ENCODE data around the gene VSIG8. TPM values are rescaled to one million over a fixed set of nuclear protein-coding genes. Genes with fewer than 3 reads are reported as not detected.

Gene VSIG8
- total RNA-seq, 1 donor from 2014 or later = not detected

GRCh38 chr1:159830722-159831121, 31.7 kb downstream of the VSIG8 start:
- H3K36me3 ChIP-seq (ENCODE audit: control insufficient read depth, insufficient read depth, low read length) = no peaks in the 10 kb centered on the region
- TF ChIP-seq, protein P1, sequence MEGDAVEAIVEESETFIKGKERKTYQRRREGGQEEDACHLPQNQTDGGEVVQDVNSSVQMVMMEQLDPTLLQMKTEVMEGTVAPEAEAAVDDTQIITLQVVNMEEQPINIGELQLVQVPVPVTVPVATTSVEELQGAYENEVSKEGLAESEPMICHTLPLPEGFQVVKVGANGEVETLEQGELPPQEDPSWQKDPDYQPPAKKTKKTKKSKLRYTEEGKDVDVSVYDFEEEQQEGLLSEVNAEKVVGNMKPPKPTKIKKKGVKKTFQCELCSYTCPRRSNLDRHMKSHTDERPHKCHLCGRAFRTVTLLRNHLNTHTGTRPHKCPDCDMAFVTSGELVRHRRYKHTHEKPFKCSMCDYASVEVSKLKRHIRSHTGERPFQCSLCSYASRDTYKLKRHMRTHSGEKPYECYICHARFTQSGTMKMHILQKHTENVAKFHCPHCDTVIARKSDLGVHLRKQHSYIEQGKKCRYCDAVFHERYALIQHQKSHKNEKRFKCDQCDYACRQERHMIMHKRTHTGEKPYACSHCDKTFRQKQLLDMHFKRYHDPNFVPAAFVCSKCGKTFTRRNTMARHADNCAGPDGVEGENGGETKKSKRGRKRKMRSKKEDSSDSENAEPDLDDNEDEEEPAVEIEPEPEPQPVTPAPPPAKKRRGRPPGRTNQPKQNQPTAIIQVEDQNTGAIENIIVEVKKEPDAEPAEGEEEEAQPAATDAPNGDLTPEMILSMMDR (IDR thresholded peaks at IDR 0.05; ENCODE audit: insufficient read depth, low read length, severe bottlenecking) = no peak
- no peaks in the 10 kb centered on the region for H3K27me3 ChIP-seq (ENCODE audit: control insufficient read depth, insufficient read depth, low read length)
- DNase-seq (ENCODE audit: low read depth) (no peak), FAIRE-seq (no peak)
- H3K4me3 ChIP-seq (ENCODE audit: low read depth, low read length) = no peak overlapping the region

DNA sequence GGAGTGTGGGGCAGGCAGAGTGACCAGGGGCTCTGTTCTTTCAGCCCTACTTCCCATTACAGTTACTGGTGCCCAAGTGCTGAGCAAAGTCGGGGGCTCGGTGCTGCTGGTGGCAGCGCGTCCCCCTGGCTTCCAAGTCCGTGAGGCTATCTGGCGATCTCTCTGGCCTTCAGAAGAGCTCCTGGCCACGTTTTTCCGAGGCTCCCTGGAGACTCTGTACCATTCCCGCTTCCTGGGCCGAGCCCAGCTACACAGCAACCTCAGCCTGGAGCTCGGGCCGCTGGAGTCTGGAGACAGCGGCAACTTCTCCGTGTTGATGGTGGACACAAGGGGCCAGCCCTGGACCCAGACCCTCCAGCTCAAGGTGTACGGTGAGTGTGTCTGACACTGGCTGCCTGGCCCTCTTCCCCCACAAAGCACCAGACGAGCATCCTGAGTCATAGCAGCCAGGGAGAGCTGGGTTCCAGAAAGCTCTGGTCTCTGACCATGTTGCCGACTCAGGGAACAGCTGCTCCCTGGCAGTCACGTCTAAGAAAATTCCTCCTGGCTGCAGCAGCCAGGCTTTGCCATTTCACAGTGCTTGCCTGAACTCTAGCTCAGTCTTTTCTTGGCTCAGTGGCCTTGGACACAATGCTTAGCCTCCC, 32.5 kb downstream of the VSIG8 start:
- TF ChIP-seq, protein P1 (IDR thresholded peaks at IDR 0.05; ENCODE audit: insufficient read depth, low read length, severe bottlenecking) = no peak
- no peaks in the 10 kb centered on the region for H3K27me3 ChIP-seq (ENCODE audit: control insufficient read depth, insufficient read depth, low read length)
- FAIRE-seq (no peak), DNase-seq (ENCODE audit: low read depth) (peak; percentile 19)
- no peak overlapping the region for H3K4me3 ChIP-seq (ENCODE audit: low read depth, low read length)
- no peaks in the 10 kb centered on the region for H3K36me3 ChIP-seq (ENCODE audit: control insufficient read depth, insufficient read depth, low read length)

GRCh38 chr1:159829273-159829634, 33.2 kb downstream of the VSIG8 start:
- H3K36me3 ChIP-seq (ENCODE audit: control insufficient read depth, insufficient read depth, low read length) = no peaks in the 10 kb centered on the region
- no peaks in the 10 kb centered on the region for H3K27me3 ChIP-seq (ENCODE audit: control insufficient read depth, insufficient read depth, low read length)
- FAIRE-seq = no peak
- H3K4me3 ChIP-seq (ENCODE audit: low read depth, low read length) = no peak overlapping the region
- DNase-seq (ENCODE audit: low read depth) = no peak
- TF ChIP-seq, protein P1 (IDR thresholded peaks at IDR 0.05; ENCODE audit: insufficient read depth, low read length, severe bottlenecking) = peak; percentile 69

GRCh38 chr1:159828581-159829272, 33.7 kb downstream of the VSIG8 start:
- FAIRE-seq = no peak
- no peaks in the 10 kb centered on the region for H3K36me3 ChIP-seq (ENCODE audit: control insufficient read depth, insufficient read depth, low read length)

DNA sequence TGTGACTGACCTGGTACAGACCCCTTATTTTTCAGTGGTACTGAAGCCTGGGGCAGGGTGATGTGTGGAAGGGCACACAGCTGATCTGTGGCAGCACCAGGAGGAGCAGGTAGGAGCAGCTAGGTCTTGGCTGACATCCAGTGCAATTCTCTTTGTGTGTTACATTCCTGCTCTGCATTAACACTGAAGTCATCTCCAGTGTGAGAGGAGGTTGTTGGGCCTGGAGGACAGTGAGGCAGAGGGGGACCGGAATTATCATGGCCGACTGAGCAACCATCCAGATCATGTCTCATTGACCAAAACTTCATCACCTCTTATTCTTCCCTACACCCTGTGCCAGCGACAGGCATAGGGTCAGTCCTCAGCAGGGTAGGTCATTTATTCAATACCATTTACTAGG, 34.3 kb downstream of the VSIG8 start:
- TF ChIP-seq, protein P1 (IDR thresholded peaks at IDR 0.05; ENCODE audit: insufficient read depth, low read length, severe bottlenecking) = no peak
- peak; percentile 68 for FAIRE-seq
- peaks cover 3% of the 10 kb centered on the region for H3K27me3 ChIP-seq (ENCODE audit: control insufficient read depth, insufficient read depth, low read length)

More at GRCh38 chr1:159828581-159829272, 33.7 kb downstream of the VSIG8 start:
- TF ChIP-seq, protein P1 (IDR thresholded peaks at IDR 0.05; ENCODE audit: insufficient read depth, low read length, severe bottlenecking) = no peak
- peaks cover 3% of the 10 kb centered on the region for H3K27me3 ChIP-seq (ENCODE audit: control insufficient read depth, insufficient read depth, low read length)
- no peak overlapping the region for H3K4me3 ChIP-seq (ENCODE audit: low read depth, low read length)
- no peak for DNase-seq (ENCODE audit: low read depth)

More for the DNA sequence above, 34.3 kb downstream of the VSIG8 start:
- H3K4me3 ChIP-seq (ENCODE audit: low read depth, low read length) = no peak overlapping the region
- no peaks in the 10 kb centered on the region for H3K36me3 ChIP-seq (ENCODE audit: control insufficient read depth, insufficient read depth, low read length)
- peak; percentile 28 for DNase-seq (ENCODE audit: low read depth)

Data from bronchial epithelial cell (primary cell).